Stimulated activated CD8-positive, alpha-beta memory T cell treated with anti-CD3 and anti-CD28 coated beads, Interleukin-4, amount 100 ng/mL, for 48 hours (primary cell): ENCODE results near the gene COPS9.

Experiments used
- DNase-seq: peaks from one replicate; pipeline ENCODE4 v3.0.0-alpha.2; 2020

Gene COPS9

GRCh38 chr2:240132651-240132980, 3.5 kb downstream of the COPS9 start:
- DNase-seq, result peak; percentile 10

DNA sequence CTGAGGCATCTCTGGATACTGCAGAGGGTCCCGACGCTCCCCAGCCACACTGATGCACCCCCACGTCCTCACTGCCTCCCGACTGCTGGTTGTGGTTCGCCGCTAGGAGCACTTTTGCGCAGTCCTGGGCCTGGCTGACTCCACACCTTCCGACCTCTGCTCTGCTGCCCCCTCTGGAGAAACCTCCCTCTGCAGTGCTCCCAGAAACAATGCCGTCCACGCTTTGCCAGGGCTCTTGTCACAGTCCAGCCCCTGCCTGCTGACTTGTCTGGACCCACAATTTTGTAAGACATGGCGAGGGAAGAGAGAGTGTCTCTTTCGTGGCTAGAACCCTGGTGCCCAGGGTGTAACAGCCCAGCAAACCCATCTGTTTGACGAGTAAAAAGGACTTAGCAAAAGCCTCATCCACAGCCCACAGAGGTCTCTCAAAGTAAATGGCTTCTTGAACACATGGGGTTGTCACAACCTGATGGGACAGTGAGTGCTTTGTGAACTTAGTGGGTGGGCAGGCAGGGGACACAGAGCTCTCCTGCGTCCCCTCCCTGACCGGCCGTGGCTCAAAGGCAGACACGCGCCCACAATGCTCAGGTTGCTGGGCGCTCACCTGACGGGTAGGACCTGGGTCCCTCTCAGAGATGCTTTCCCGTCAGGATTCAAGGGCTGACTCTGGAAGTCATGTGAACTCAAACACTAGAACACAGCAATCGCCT, 4.0 kb downstream of the COPS9 start:
- peak; percentile 28 for DNase-seq

DNA sequence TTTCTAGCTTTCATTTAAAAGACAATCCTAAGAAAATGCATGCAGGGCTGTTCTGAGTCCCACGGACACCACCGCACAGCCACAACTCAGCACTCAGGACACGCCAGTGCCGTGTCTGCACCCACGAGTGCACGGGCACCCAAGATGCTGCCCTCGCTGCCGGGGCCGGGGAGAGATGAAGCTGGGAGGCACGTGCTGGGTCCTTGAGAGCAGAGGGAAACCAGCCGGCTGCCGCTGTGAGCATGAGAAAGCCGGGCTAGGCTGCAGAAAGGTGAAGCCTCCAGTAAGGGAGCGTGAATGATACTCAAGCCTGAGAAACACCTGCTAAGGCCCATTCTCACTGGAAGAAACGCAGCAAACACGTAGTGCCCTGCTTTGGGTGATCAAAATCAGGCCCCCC, 4.8 kb downstream of the COPS9 start:
- DNase-seq, result peak; percentile 17

DNA sequence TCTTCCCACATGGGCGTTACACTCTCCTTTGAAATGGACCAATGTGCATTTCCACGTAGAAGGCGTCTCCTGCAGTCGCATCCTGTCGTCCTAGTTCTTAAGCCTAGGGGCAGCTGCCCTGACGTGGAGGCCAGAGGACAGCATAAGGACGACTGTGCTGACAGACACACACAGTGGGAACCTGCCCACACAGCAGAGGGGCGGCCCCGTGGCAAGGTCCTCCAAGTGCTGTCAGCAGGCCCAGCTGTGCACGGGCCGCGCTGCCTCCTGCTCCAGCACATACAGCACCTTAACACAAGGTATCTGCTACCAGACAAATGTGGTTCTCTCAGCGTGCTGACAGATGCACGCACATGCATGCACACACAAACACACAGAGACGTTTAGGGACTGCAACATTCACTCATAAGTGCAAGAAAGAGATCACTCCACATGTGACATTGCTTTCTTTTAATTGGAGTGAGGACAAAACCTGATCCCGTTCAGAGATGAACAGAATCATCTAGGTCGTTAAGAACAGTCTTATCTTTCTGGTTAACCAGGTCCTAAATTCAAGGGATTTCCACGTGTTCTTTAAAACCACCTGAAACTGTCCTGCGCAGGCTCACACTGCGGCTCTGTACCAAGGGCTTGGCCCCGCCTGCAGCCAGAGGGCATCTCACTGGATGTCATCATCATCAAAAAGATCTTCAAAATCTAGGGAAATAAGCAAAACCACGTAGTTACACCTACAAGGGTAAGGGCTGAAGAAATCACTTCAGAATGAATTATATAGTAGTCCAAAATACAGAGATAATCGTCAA, 5.5 kb downstream of the COPS9 start:
- DNase-seq, result peak; percentile 16

DNA sequence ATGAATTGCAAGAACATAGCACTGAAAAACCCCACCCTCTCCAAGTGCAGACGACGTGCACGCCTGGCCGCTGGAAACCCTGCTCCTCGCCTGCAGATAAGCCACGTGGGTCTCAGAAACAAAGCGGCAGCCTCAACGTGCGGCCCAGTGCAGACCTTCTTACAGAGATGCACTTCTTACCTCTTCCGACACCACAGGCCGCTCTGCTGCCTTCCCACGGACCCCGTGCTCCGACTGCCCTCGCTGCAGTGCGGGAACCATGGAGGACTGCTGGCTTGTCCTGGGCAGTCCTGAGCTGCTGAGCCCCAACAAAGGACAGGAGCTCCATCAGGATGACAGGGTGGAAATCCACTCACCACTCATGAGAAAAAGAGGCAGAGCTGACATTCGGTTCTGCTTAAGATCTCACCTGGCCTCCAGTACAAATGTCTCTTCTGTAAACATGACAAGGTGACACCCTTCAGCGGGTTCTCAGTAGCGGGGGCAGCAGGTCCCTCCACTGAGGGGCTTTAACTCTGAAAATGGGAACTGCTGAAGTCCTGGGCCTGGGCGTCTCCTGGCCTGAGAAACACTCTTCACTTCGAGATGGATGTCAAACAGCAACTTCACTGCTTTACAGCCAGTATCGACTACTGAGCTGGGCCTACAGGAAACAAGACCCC, 6.2 kb downstream of the COPS9 start:
- peak; percentile 19 for DNase-seq

DNA sequence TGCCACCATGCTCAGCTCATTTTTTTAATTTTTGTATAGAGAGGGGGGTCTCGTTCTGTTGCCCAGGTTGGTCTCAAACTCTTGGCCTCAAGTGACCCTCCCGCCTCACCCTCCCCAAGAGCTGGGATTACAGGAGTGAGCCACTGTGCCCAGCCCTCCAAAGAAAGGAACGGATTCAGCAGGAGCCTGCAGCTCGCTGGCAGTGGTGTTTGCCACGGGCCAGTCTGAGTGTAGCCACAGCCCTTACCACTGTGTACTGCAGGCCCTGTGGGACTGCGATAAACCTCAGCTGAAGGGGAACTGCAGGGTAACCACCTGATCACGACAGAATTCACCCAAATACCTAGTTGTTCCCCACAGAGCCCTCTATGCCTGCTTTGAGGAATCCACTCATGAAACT, 6.8 kb downstream of the COPS9 start:
- peak; percentile 19 for DNase-seq

DNA sequence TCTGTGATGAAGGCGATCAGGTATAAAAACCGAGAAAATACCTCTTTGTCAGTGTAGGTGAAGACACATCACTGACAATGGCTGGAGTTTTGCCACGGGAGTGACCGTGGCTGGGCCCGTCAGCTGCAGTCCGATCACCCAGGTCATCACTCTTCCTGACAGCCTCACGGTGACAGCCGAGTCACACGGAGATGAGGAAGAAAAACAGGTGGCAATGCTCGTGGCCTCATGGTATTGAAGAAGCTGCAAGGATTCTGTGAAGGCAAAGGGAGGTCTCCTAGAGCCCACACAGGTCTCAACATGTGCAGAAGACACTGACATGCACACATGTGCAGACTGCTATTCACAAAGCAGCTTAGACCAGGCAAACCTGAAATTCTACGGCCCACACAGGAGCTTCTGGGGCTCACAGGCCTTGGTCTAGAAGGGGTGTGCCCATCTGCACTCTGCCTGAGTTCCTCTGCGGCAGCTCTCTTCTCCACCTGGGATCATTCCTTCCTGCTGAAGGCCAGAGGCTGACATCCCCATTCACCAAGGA, 7.4 kb downstream of the COPS9 start:
- DNase-seq, result peak; percentile 14

- DNase-seq, result no peak
These were observed 8.0 kb downstream of the COPS9 start for GRCh38 chr2:240127911-240128607.

- DNase-seq, result peak; percentile 8
These were observed 8.8 kb downstream of the COPS9 start for GRCh38 chr2:240127191-240127750.

GRCh38 chr2:240126731-240127130, 9.4 kb downstream of the COPS9 start:
- DNase-seq, result peak; percentile 9

GRCh38 chr2:240125742-240126141, 10.4 kb downstream of the COPS9 start:
- DNase-seq, result peak; percentile 18

DNA sequence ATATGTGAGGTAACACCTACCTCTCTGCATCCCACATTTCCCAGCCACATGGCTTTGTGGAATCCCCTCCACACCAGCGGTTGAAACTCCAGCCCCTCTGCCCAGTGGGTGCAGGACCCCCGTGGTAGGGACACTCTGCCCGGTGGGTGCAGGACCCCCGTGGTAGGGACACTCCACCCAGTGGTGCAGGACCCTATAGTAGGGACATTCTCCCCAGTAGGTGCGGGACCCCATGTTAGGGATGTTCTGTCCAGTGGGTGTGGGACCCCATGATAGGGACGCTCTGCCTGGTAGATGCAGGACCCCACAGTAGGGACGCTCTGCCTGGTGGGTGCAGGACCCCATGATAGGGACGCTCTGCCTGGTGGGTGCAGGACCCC, 11.5 kb downstream of the COPS9 start:
- DNase-seq, result no peak

GRCh38 chr2:240123821-240124650, 12.1 kb downstream of the COPS9 start:
- DNase-seq, result peak; percentile 20

DNA sequence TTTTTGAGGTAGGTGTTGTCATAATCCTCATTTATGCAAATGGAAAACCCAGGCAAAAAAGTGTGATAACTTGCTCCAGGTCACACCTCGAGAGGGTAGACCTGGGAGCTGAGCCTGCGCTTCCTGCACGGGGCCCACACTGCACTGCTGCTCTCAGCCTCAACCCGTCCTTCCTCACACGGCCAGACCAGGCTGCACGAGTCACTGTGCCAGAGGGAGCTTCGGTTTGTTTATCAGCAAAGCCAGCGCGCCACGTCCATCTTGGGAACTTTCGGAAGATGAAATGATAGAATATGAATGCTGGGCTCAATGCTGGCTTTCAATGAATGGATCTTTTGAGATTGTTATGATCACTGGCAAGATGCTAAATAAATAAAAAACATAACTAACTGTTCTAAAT, 14.4 kb downstream of the COPS9 start:
- no peak for DNase-seq

GRCh38 chr2:240121190-240121589, 14.9 kb downstream of the COPS9 start:
- no peak for DNase-seq

- no peak for DNase-seq
These were observed 21.9 kb downstream of the COPS9 start for GRCh38 chr2:240114233-240114632.

DNA sequence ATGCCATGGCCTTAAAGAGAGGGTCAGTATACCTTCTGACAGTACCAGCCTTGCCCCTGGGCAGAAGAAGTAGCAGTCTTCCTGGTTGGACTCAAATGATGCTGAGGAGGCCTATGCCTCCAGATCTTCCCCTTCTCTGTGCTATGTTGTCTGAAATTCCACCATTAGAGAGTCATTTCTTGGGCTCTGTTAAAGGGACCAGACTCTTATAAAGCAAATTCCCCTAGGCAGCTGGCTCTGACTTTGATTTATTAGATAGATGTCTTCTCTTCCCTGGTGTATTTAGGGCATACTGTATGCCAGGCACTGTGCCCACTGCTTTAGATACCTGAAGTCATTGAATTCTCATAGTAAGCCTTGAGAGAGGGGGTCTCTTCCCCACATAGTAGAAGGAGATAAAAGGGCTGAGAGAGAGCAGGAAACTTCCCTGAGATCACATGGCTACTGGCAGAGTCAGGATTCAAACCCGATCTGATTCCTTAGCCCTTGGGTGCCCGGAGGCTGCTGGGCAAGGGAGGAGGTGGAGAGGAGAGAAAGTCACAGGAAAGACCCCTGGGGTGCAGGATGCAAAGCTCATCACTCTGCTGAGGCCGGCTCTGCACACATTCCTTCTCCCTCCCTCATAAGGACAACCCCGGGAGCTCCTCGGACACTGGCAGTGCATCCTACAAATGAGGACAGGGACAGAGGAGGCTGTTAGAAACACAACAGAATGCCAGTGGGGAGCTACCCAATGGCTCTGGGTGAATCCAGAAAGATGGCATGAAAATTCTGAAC, 23.0 kb downstream of the COPS9 start:
- no peak for DNase-seq

DNA sequence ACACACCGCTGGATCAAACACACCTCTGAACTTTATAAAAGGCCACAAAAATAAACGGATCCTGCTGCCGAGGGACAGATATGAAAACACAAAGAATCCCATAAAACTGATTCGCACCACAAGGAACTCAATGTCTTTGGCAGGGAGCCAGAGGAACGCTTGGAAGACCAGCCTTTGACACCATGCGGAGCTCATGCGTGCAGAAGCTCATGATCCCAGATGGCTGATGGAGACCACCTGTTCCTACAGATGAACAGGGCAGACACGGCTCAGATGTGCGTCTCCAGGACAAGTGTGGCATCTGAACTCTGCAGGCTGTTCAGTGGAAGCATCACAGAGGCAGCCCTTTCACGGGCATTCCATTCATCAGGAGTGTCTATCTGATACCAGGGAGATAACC, 24.9 kb downstream of the COPS9 start:
- no peak for DNase-seq

DNA sequence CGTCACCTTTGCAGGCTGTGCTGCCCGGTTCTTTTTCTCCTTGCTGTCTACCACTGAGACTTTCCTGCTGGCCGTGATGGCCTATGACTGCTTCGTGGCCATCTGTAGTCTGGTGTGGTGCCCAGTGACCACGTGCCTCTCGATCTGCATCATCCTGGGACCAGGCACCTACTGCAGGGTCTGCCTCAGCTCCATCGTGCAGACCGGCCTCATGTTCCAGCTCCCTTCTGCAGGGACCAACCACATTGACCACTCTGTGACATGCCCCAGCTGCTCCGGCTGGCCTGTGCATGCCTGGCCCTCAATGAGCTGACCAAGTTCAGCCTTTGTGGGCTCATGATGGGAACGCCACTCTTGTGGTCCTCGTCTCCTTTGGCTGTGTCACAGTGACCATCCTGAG, 26.7 kb downstream of the COPS9 start:
- no peak for DNase-seq

GRCh38 chr2:240107477-240107796, 28.7 kb downstream of the COPS9 start:
- DNase-seq, result no peak

GRCh38 chr2:240106765-240107476, 29.2 kb downstream of the COPS9 start:
- DNase-seq, result no peak
